GM10266 (cell line): ENCODE measurements around the gene PDE7B.
"Not testable (repeated sequence)": the region's sequence is repeated elsewhere in the genome, so short reads cannot be mapped to it uniquely, and the experiment has no call there.

Experiments
- DNase-seq: peaks from one replicate; pipeline ENCODE4 v3.0.0; 2012; ENCODE audit errors: extremely low spot score
- TF ChIP-seq, protein P1 (sequence below): IDR thresholded peaks from 2 replicates; pipeline ENCODE4 v1.5.1; 2012; ENCODE audit warnings: mild to moderate bottlenecking, low read depth; ENCODE audit not compliant: control insufficient read depth, insufficient read depth; ENCODE audit errors: missing control alignments

Gene PDE7B

DNA sequence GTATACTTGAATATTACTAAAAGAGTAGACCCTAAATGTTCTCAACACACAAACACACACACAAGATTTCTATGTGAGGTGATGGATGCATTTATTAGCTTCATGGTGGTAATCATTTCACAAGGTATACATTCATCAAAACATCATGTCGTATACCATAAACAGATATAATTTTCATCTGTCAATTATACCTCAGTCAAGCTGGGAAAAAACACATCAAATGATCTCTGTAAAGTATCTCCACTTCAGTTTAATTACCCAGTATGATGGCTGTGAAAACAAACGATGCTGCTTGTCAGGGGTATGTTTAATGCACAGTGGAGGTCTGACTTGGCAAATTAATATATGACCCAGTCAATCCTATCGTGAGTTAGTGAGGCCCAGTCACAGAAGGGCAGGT lies 241.4 kb downstream of the PDE7B start:
- no peak for DNase-seq

DNA sequence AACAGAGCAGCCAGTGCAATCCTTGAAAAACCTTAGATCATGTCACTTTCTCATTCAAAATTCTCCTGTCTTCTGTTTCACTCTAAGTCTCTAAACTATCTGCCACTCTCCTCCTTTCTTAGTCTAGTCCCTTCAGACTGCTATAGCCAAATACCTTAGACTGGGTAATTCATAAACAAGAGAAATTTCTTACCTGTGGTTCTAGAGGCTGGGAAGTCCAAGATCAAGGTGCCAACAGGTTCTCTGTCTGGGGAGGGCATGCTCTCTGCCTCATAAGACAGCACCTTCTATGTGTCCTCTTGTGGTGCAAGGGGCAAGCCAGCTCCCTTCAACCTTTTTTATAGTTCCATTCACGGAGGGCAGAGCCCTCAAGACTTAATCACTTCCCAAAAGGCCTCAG lies 242.3 kb downstream of the PDE7B start:
- TF ChIP-seq, protein P1, sequence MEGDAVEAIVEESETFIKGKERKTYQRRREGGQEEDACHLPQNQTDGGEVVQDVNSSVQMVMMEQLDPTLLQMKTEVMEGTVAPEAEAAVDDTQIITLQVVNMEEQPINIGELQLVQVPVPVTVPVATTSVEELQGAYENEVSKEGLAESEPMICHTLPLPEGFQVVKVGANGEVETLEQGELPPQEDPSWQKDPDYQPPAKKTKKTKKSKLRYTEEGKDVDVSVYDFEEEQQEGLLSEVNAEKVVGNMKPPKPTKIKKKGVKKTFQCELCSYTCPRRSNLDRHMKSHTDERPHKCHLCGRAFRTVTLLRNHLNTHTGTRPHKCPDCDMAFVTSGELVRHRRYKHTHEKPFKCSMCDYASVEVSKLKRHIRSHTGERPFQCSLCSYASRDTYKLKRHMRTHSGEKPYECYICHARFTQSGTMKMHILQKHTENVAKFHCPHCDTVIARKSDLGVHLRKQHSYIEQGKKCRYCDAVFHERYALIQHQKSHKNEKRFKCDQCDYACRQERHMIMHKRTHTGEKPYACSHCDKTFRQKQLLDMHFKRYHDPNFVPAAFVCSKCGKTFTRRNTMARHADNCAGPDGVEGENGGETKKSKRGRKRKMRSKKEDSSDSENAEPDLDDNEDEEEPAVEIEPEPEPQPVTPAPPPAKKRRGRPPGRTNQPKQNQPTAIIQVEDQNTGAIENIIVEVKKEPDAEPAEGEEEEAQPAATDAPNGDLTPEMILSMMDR: no peak
- DNase-seq: no peak

More for the DNA sequence above, 241.4 kb downstream of the PDE7B start:
- TF ChIP-seq, protein P1: no peak

DNA sequence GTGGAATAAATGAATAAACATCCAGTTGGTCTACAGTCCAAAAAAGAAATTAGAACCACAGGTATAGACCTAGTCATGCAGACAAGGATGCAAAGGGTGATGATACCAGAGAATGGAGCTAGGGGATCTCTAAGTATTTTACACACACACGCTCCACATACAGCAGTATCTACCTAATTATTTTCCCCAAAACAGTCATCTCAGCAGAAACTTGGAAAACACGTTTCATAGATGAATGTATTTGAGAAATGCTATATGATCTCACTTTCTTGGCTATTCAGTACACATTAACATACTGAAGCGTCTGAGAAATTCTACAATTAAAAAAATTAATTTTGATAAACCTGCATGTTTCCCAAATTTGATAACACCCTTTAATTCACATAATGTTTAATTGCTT lies 243.3 kb downstream of the PDE7B start:
- TF ChIP-seq, protein P1: no peak
- no peak for DNase-seq

DNA sequence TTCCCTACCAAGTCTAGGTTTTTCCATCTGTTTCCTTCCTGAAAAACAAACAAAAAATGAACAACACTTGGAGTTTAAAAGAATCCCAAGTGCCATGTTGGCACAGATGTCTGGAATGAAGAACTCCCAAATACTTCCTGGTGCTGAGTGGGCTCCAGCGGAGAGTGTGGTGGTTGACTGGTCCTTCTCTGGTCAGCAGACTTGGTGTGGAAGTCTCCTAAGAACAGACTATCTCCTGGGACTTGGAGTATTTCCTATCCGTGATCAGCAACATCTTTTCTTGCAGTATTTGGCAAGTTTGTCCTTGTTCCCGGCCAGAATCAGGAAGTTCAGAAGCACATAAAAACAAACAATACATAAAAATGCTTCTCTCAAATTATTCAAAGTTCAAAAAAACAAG lies 244.5 kb downstream of the PDE7B start:
- no peak for DNase-seq
- TF ChIP-seq, protein P1: no peak

DNA sequence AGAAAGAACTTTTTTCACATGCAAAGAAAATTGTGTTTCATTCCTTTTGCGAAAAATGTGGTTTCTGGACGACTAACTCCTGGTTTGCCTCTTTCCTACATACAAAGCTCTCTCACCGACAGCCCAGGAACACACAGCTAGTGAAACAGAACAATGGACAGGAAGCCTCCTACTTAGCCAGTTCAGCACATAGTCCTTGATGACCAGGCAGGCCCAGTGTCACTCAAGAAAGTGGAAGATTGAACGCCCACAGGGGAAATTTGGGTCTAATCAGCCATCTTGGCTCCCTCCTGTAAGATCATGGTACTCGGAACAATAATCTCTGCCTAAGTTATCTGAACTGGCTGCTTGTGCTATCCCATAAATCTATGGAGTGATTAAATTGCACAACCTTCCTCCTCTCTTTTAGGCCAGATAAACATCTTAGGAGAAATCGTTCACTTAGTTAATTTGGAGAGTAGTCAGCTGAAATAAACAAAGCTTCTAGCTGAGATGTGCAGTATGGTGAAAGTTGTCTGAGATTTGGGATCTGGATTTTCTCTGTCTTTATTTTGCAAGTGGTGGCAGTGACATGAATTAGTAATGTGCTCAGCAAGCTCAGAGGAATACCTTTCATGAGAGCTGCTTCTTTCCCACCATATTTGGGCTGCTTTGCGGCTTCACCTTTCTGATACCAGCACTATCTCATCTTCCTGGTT lies 251.6 kb downstream of the PDE7B start:
- DNase-seq: no peak
- TF ChIP-seq, protein P1: no peak

DNA sequence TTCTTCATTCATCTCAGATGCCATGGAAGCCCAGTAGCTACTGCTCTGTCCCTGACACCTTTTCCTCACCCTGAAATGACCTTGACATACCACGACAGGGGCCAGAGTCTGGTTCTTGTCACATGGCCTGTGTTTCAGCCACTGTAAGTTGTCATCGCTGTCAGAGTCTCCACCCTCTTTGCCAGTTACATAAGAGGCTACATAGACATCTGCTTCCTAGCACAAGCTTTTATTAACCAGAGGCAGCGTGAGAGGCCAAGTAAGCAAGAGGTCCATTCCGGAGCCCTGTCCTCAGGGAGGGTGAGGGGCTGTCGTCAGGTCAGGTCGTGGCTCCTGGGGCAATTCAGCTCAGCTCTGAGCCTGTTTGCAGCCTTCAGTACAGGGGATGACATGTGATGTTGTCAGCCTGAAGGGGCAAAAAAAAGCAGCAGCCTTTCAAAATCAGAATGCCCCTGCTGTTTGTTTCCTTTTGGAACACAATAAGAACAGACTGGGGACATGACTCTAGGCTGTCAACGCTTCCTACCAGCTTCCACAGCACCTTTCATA lies 252.3 kb downstream of the PDE7B start:
- TF ChIP-seq, protein P1: no peak
- no peak for DNase-seq

GRCh38 chr6:136104556-136104955 lies 253.1 kb downstream of the PDE7B start:
- no peak for DNase-seq

DNA sequence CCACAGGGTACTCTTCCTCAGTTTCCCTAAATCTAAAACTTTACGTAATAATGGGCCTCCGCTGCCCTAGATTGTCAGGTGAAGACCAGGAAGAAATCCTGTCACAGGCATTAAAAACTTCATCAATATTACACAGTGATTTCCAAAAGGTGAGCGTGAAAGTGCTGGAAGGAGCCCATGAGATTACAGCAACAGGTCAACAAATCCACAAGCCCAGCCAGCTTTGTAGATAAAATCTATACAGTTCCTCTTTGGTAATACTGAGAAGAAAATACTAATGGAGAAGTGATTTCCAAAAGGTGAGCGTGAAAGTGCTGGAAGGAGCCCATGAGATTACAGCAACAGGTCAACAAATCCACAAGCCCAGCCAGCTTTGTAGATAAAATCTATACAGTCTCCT lies 254.3 kb downstream of the PDE7B start:
- DNase-seq: not testable (repeated sequence)

More at GRCh38 chr6:136104556-136104955, 253.1 kb downstream of the PDE7B start:
- TF ChIP-seq, protein P1: no peak
